GM12892 (cell line): Measurements from ENCODE around the gene CAPN12.

Experiments used
- POLR2A ChIP-seq: IDR thresholded peaks from 2 replicates; pipeline ENCODE4 v1.6.1; 2011; ENCODE audit warnings: low read depth, low read length, control low read depth
- POLR2AphosphoS5 ChIP-seq: IDR thresholded peaks from 2 replicates; pipeline ENCODE4 v1.6.1; 2011; ENCODE audit warnings: low read depth, low read length, control low read depth
- TAF1 ChIP-seq: IDR thresholded peaks from 2 replicates; pipeline ENCODE4 v1.6.1; 2011; ENCODE audit warnings: low read depth, mild to moderate bottlenecking, control low read depth, low read length, borderline replicate concordance

DNA sequence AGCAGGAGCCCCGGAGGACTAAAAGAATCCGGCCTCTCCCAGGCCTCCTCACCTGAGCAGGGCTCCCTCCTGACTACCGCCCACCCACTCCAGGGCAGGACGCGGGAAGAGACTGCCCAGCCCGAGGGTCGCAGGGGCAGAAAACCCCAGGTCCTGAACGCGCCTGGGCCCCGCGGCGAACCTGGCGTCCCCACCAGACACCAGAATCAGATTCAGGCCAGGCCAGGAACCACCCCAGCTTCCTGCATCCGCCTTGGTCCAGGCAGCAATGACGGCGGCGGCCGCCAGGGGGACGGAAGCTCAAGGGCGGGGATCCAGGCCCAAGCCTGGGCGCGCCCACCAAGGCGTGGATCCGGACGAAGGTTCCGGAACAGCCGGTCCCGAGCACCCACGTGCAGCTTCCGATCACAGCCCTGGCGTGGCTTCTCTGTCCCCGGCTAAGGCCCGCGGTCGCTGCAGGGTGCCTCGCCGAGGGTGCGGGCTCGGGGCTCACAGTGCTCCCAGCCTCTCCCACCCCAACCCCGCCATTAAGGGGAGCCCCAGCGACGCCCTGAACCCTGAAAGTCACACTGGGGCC lies 25.4 kb upstream of the CAPN12 start:
- TF ChIP-seq POLR2A: no peak
- TF ChIP-seq POLR2AphosphoS5: no peak
- TF ChIP-seq TAF1: no peak
